HG03025 (cell line): ENCODE data around the gene ZDHHC7.
"Not testable (repeated sequence)": the region's sequence is repeated elsewhere in the genome, so short reads cannot be mapped to it uniquely, and the experiment has no call there.

ENCODE experiments used
- ATAC-seq: cut with Tn5 transposase; IDR thresholded peaks from one replicate; pipeline ENCODE4 v1.9.1; 2021; ENCODE audit warnings: mild to moderate bottlenecking, moderate library complexity; ENCODE audit not compliant: unreplicated experiment, low FRiP score

The ZDHHC7 gene

DNA sequence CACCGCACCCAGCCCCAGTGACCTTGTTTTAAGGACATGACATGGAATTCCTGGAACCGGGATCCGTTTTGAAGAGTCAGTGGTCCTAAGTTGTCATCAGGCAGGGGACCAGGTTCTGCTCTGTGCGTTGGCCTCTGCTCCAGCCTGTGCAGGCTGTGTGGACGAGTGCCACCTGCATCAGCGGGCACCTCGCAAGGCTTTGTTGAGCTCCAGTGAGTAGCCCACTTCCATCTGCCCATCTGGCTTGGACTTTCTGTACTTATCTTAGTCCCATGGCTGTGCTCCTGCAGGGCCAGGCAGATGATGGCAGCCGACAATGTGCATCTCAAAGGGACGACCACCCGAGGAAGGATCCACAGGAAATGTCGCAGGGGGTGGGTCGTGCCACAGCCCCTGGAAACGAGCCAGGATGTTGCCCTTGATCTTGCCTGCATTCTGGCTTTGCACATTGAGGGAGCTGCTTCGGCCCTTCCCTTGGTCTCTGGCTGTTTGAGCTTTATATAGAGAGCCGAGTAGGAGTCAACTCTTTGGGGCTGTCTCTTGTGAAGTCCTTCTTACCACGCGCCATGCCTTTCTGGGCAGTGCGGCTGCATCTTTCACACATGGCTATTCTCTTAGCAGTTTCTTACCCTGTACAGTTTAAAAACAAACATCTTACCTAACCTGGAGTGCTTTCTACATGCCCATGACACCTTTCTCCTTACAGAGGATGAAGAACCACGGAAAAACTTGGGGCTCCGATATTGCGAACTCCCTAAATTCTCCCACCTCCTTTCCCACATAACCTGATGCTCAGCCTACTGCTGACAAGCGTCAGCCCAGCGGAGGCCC lies 34.5 kb upstream of the ZDHHC7 start:
- ATAC-seq: no peak

DNA sequence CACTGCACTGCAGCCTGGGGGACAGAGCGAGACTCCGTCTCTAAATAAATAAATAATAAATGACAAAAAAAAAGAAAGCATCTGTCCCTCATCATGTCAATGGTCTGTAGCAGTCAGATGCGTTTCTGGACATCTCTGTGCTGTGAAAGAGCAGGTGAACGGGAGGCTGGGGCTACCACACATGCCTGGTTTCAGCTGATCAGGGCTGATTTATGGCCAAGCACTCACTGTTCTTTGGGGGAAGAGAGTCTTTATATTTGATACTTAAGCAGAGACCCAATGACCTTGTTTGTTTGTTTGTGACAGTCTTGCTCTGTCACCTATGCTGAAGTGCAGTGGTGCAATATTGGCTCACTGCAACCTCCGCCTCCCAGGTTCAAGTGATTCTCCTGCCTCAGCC lies 33.7 kb upstream of the ZDHHC7 start:
- no peak for ATAC-seq

DNA sequence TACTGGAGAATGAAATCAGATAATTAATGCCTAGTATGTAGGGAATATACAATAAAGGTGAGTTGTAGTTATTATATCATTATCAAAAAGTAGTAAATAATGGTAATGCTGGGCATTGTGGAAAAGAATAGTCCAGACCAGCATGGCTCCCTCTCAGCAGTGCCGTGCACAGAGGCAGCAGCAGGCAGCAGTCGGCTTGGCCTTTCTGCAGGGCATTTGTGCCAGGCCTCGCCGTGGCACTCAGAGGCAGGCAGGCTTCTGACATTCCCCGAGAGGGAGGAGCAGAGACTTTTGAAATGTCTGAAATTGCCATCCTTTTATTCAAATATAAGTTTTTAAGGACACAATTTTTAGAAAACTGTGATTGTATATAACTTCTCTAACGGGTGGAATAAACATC lies 31.3 kb upstream of the ZDHHC7 start:
- no peak for ATAC-seq

DNA sequence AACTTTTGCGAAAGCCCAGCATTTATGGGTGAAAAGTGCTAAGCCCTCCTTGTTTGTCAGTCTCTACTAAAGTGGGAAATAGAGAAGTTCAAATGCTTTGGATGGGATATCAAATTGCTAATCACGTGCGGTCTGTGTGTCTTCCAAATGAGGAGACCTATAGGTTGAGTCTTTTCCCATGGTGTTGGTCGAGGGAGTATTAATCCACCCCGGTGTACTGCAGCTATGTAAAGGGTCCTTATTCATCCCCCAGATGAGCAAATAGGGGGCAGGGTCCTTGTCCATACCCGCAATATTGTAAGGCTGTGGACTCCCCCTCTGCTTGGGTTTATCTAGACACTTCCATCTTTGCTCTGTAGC lies 30.8 kb upstream of the ZDHHC7 start:
- ATAC-seq: no peak

DNA sequence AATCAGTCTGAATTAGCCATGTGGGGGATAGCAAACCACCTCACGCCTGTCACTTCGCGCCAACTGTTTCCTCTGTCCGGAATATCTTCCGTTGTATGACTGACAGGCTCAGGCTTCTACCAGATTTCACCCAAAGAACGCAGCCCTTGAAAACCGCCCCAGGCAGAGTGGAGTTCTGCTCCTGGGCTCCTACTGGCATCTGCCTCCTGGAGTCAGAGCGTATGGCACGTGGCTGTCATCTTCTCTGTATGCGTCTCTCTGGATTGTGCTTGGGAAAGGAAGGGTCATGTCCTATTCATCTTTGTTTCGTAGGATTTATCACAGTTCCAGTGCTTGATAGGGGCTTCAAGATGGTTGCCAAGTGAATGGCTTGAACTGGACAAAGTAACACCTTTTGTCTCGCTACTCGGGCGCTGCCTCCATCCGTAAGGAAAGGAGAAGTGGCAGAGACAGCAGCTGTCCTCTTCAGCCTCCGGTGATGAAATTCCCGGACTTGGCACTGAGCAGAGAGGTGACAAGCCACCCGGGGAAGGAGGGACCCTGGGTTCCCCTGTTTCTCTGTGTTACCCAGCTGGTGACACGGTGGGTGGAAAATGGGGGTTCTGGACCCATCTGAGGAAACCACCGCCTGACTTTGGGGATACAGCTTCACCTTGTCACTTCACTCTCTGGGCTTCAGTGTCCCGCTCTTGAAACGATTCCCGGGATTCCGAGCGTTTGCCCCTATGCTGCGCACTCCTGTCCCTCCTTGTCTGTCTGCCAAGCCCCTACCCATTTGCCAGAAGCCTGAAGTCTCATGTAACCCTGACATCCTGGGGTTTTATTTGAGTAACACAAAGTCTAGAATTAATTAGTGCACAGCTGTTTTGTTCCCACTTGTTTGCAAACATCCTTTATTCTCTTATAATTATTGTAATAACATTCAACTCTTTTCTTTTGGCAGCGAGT lies 30.2 kb upstream of the ZDHHC7 start:
- ATAC-seq: no peak

DNA sequence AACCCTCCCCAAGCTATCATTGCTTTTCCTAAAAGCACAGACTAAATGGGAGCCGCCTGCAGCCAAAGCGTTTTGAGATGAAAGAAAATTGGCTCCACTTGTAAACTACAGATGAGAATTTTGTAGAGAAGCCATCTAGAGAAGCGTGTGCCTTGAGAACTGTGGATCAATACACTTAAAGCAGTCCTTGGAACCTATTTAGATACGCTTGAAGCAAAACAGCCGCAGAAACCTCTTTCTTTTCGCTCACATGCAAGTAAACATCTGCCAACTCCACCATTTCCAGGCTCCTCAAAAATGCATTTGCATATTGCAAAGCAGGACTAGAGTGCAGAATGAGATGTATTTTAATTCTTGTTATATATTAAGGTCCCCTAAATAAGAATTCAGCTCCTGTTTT lies 29.4 kb upstream of the ZDHHC7 start:
- ATAC-seq: no peak

DNA sequence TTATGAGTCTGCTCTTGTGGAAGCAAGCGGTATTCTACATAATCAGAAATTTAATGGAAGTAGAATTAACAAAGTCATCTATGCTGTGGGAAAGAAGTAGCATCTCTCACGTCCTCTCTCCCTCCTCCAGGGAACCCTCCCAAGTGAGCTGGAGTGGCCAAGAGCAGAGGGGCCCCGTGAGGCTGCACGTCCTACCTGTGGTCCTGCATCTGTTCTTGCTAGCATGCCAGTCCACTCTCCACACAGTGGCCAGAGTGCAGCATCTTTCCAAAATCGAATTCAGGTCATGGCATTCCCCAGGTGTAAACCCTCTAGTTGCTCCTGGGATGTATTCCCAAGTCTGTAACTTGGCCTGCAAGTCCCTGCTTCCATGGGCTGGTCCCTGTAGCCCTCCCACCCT lies 26.4 kb upstream of the ZDHHC7 start:
- no peak for ATAC-seq

DNA sequence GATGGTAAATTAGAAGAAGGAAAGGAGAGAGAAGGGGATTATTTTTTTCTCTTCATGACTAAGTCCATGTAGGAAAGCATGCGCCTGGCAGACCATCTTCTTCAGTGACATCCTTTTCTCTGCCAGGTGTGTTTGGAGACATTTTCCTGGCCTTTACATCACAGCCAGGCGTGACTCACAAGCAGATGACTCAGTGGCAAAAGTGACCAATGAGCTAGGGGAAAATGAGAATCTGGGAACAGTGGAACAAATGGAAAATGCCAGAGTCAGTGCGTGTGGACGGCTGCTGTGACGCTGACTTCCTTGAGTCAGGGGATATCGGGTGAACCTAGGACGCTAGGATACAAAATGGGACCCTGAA lies 25.7 kb upstream of the ZDHHC7 start:
- ATAC-seq: no peak

DNA sequence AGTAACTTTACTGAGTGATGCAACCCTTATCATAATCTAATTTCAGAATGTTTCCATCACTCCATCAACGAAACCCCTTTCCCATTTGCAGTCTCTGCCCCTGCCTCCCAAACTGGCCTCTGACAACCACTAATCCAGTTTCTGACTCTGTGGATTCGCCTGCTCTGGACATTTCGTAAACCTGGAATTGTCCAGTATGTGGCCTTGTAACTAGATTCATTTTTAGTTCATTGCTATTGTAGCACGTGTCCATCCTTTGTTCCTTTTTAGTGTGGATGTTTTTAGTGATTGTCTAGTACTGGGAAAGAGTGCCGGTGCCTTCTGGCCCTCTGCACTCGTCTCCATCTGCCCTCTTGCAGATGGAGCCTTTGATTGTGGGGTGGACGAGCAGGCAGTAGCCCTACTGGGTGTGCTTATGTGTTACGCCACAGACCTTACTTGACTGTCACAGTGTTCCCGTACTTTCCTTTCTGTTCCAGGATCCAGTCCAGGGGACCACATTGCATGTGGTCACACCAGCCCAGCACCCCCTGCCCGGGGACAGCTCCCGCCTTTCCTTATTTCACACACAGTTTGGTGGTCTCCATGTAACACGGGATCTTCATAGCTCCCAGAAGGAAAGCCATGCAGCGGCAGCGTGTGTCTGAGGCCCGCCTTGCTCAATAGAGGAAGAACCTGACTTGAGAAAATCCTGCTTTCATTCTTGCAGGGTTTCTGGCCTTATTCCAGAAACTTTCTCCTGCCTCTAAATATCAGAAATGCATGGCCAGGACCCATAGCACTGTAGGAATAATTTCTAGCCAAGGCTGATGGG lies 25.1 kb upstream of the ZDHHC7 start:
- ATAC-seq: no peak

DNA sequence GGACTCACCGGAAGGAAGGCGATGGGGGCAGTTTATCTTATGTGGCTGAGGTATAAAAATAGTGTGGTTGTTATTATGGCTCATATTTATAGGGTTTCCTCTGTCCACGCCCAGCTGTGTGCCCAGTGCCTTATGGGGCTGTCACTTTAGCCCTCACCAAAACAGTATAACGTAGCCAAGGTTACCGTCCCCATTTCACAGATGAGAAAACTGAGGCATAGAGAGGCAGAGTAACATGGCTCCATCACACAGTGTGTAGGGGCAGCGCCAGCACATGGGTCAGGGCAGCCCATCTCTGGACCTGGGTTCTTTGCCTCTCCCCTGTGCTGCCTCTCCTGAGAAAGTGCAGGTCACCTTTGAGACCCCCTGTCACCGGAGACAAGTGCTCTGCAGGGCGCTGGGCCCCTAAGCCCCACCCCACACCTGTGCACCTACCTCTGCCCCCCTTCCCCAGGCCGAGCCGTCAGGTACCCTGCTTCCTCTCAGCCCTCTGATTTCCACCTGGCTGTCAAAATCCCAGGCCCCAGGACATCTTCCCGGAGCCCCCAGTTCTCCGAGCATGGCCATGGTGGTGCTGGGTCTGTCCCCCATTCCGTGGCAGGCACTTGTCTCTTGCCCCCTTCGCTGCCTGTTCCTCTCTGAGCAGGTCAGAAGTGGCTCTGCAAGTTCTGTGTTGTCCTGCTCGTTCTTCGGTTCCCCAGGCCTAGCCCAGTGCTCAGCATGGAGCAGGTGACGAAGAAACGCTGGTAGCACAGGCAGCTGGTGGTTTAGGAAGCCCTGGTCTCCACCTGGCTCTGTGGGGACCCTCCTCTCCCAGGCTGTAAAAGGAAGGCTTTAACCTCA lies 23.5 kb upstream of the ZDHHC7 start:
- no peak for ATAC-seq

DNA sequence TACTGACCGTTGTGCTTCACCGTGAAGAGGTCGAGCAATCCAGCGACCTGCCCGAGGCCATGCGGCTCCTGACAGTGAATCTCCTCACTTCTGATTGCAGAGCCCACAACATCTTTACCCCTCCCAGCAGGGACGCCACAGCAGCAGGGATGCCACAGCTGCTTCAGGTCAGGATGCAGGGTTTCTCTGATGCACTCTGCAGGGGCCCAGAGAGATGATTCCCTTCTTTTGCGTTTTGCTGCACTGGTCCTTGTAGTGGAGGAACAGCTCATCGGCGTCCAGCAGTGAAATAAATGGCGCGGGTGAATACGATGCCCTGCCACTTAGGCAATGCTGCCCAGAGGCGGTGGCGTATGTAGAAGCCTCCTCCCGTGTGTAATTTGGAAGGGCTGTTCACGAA lies 21.8 kb upstream of the ZDHHC7 start:
- no peak for ATAC-seq

DNA sequence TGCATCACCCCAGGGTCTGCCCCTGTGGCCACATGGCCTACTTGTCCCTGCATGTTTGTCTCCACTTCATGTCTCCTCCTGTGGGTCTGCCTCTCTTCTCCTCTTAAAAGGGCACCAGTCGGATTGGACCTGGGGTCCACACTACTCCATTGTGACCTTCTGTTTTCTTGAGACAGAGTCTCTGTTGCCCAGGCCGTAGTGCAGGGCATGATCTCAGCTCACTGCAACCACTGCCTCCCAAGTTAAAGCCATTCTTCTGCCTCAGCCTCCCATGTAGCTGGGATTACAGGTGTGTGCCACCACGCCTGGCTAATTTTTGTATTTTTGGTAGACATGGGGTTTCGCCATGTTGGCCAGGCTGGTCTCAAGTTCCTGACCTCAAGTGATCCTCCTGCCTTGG lies 20.9 kb upstream of the ZDHHC7 start:
- ATAC-seq: not testable (repeated sequence)

DNA sequence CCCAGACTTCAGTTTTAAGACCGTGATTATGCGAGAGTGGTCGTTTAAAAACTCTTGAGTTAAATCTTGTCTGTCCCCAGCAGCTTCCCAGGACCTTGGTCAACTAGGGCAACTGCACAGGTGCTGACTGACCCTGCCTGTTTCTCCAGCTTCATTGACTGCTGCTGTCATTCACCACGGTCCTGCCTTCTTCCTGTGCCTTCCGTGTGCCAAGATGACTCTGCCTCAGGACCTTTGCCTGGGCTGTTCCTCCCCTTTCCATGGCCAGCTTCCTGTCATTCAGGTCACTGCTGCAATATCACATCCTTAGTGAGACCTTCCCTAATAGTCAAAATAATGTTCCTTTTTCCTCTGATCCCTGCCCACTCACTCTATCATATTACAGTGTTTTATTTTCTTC lies 20.1 kb upstream of the ZDHHC7 start:
- no peak for ATAC-seq

DNA sequence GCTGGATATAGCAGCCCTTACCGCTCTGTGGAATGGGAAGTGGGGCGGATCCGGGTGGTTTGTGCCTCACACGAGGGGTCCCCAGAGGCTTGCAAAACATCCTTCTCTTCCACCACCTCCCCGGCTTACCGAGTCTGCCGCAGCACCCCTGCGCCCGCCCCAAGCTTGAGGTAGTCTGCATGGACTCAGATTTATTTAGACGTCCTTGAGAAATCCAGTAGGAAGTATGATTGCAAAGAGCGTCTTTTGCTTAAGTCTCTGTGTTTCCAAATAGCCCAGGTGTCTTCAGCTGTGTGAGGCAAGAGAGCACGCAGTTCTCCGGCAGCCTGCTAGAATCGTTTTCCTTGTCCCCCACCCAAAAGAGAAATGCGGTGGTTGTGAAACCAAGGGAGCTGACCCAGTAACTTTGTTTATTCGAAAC lies 18.7 kb upstream of the ZDHHC7 start:
- ATAC-seq: no peak

DNA sequence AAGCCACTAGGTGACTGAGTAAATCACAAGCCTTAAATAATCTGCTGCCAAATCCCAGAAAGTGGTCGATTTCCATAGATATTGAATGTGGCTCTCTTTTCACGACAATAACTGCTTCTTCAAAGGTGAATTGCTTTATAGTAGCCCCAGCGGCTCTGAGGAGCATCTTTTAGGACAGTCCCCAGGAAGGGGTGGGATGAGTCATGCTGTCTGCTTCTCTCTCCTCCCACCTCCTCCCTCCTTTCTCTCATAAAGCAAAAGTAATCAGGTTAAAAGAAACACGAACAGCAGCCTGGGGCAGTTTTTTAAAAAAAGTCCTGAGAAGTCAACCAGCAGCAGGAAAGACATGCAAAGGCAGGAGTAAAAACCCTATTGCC lies 18.1 kb upstream of the ZDHHC7 start:
- ATAC-seq: no peak

DNA sequence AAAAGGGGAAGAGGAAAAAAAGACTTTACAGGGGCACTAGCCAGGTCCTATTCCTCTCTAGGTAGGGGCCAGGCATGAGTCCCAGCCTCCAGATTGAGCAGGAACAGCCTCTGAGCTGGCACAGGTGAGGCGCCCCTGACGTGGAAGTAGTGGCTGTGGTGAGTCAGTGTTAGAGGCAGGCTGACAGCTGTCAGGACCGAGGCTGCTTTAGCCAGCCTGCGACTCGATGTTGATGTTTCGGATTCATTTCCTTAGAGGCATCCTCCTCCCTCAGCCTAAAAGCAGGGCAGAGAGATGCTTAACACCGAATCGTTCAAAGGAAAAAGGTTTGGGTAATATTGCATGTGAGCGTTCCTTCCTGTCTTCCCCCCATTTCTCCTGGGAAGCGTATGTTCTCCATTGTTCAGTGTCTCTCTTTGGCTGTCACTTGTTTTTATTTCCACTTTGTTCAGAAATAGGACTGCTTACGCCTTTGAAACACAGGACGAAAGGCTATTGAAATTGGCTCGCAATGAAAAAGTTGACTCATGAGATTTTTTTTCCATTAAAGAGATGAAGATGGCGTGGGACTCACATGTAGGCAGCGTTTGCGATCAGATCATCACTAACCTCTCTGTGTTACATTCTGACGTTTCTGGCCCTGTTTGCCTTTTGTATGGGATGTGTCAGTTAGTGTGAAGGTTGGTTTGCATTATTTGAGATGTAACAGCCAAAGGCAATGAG lies 17.5 kb upstream of the ZDHHC7 start:
- ATAC-seq: no peak

DNA sequence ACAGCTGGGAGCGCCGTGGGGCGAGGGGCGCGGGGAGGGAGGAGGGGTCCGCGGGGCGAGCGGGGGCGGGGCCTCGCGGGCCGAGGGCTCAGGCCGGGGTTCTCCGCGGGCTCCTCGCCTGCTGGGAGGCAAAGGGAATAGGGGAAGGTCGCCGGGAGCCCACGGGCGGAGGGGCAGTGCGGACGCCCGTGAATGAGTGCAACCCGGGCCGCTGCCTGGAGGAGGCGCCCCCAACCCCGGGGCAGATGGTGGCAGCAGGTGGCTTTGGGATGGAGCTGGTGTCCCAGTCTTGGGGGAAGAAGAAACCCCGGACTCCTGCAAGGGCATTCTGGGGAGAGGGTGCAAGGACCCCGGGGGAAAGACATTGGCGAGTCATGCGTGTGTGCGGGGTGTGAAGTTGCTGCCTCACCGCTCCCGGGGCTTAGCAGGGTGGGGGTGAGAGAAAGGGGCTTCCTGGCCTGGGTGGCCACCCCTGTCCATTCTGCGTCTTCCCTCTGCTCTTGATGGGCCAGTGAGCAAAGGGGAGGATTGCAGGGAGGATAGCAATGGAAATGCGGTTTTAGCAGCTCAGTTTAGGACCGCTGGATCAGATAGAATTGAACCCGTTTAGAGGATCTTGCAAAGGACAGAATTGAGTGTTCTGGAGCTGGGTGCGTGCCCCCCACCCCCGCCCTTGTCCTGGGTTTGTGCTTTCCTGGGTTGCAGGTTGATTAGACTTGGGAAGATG lies 16.8 kb upstream of the ZDHHC7 start:
- peak; percentile 19 for ATAC-seq

DNA sequence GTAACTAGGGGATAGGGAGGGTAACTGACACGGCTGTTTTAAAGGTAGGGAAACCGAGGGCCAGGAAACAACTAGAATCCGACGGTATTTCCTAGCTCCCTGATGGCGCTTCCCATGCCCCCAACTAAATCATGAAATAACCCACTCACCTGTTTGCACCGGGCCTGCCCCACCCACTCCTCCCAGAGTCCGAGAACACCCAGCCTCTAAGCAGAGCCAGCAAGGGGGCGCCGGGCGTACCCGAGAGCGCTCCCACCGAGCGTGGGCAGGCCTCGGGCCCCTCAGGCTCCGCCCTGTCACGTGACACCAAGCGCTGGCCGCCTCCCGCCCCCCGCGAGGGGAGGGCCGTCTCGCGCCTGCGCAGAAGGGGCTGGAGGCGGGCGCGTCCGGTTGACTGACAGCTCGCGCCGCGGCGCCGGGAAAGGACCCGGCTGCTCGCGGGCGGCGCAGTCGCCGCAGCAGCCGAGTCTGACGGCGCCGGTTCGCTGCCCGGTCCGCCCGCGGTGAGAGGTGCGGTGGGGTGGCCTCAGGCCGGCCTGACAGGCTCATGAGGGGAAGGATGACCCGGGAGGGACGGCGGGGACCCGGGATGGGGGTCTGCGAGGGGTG lies 16.1 kb upstream of the ZDHHC7 start, which contains the start of gene KIAA0513:
KIAA0513 (plus strand) TSS at position 447 of the 609 bp plus-strand sequence. CDS start 39,277 bp downstream, outside the sequence.
- peak; percentile 70 for ATAC-seq
